GM12878 (cell line): ENCODE results near the gene ZXDC. TPM values are rescaled to one million over a fixed set of nuclear protein-coding genes. Genes with fewer than 3 reads are reported as not detected.

ENCODE experiments used
- ATAC-seq: fragments of 200-7000 bp; cut with Tn5 transposase; 3 replicates; pipeline ENCODE4 v1.9.1; 2020; ENCODE audit warnings: mild to moderate bottlenecking, moderate library complexity
- BruUV-seq: library from RNA; stranded (reverse); fragments of 400-500 nt; replicated peaks from 2 replicates; lab custom pipeline; 2021; lab: Mats Ljungman, UMichigan
- CTCF ChIA-PET: fragments of 300-600 bp; sonication (Branson Sonifier 250); formaldehyde crosslinking; extraction: SDS; loops from one replicate; lab custom pipeline; 2021; ENCODE audit warnings: inconsistent platforms; lab: Yijun Ruan, JAX
- POLR2A ChIA-PET: fragments of 350-600 bp; formaldehyde crosslinking; extraction: SDS; loops from one replicate; lab custom pipeline; 2021; ENCODE audit warnings: inconsistent platforms; lab: Charles Lee
- RAD21 ChIA-PET: fragments of 300-600 bp; sonication (Branson Sonifier 250); formaldehyde crosslinking; loops from one replicate; lab custom pipeline; 2023; ENCODE audit warnings: antibody characterized with exemption; ENCODE audit not compliant: unreplicated experiment; lab: Charles Lee
- SMC1A ChIA-PET: fragments of 300-600 bp; sonication (Branson Sonifier 250); formaldehyde crosslinking; loops from one replicate; lab custom pipeline; 2023; ENCODE audit not compliant: unreplicated experiment, uncharacterized antibody; lab: Charles Lee
- DNase-seq: peaks from one replicate; pipeline ENCODE4 v3.0.0-alpha.2; 2011; ENCODE audit warnings: low read depth, low spot score
- FAIRE-seq: peaks from 3 replicates; lab custom pipeline; 2011; peaks lifted over from hg19 to GRCh38; lab: Jason Lieb, UNC
- H2AFZ ChIP-seq: 2 replicates; pipeline ENCODE4 v1.6.0; 2011; ENCODE audit warnings: low read depth, low read length, control low read depth; ENCODE audit not compliant: control insufficient read depth
- H3K27ac ChIP-seq: 2 replicates; pipeline ENCODE4 v1.5.1; 2011; ENCODE audit warnings: control low read depth; ENCODE audit not compliant: control insufficient read depth, insufficient read depth
- H3K27me3 ChIP-seq, 2 experiments: replicated peaks in 1 of 2; 2 replicates each; pipeline versions ENCODE4 v1.6.0 to v1.6.1; 2011; ENCODE audit warnings: low read length in 1 of 2; ENCODE audit not compliant: control insufficient read depth in 2 of 2, insufficient read depth in 2 of 2
- H3K36me3 ChIP-seq, 2 experiments: 2 replicates each; pipeline ENCODE4 v1.5.1; 2011; ENCODE audit warnings: low read length in 1 of 2; ENCODE audit not compliant: control insufficient read depth in 2 of 2, insufficient read depth in 2 of 2
- H3K4me1 ChIP-seq: 2 replicates; pipeline ENCODE4 v1.6.1; 2011; ENCODE audit warnings: mild to moderate bottlenecking, low read length, moderate library complexity, mixed read lengths; ENCODE audit not compliant: control insufficient read depth, insufficient read depth
- H3K4me2 ChIP-seq: 2 replicates; pipeline ENCODE4 v1.6.0; 2011; ENCODE audit warnings: control low read depth; ENCODE audit not compliant: control insufficient read depth, insufficient read depth
- H3K4me3 ChIP-seq: fragments of 200-600 bp; sonication (generic); 2 replicates; pipeline ENCODE4 v1.5.1; 2016
- H3K79me2 ChIP-seq: 2 replicates; pipeline ENCODE4 v1.6.0; 2011; ENCODE audit warnings: low read length; ENCODE audit not compliant: control insufficient read depth, insufficient read depth
- H3K9ac ChIP-seq: 2 replicates; pipeline ENCODE4 v1.8.0; 2011; ENCODE audit warnings: low read length, control low read depth, mixed read lengths; ENCODE audit not compliant: control insufficient read depth, insufficient read depth
- H3K9me3 ChIP-seq: replicated peaks from 3 replicates; pipeline ENCODE4 v1.5.1; 2011; ENCODE audit warnings: mild to moderate bottlenecking, low read length; ENCODE audit not compliant: control insufficient read depth, insufficient read depth
- H4K20me1 ChIP-seq: 2 replicates; pipeline ENCODE4 v1.6.0; 2011; ENCODE audit not compliant: control insufficient read depth, insufficient read depth
- CHD1 ChIP-seq: IDR thresholded peaks from 2 replicates; pipeline ENCODE4 v1.6.1; 2012; ENCODE audit warnings: low read depth, low read length, improper control_type of control experiment
- POU2F2 ChIP-seq: IDR thresholded peaks from 3 replicates; pipeline ENCODE4 v1.6.1; 2011; ENCODE audit warnings: low read depth, mild to moderate bottlenecking, low read length, borderline replicate concordance
- TAF1 ChIP-seq: IDR thresholded peaks from 2 replicates; pipeline ENCODE4 v1.6.1; 2011; ENCODE audit warnings: mild to moderate bottlenecking, low read depth, low read length, borderline replicate concordance
- WGBS: methylation state at CpG from one replicate; pipeline ENCODE4 v1.1.6; 2016; ENCODE audit warnings: low lambda C conversion rate; ENCODE audit not compliant: insufficient replicate concordance, insufficient coverage; ENCODE audit errors: missing lambda C conversion rate; 5-methylcytosine and 5-hydroxymethylcytosine counted together
- in situ Hi-C: fragments of 300-500 bp; cut with MboI; formaldehyde crosslinking; loops from 9 replicates; pipeline ENCODE4 v1.14.3; 2018; ENCODE audit warnings: mixed read lengths
- intact Hi-C: fragments of 100-400 bp; cut with micrococcal nuclease; formaldehyde crosslinking; loops from one replicate; pipeline ENCODE4 v1.14.2; 2022; ENCODE audit not compliant: unreplicated experiment
- polyA plus RNA-seq, 11 experiments: library from polyadenylated mRNA; depleted of rRNA in 4 of 11; unstranded in 6 of 11; stranded (reverse) in 5 of 11; fragments of >200 nt; fragmentation: Nextera tagmentation in 4 of 11; fragmentation: Illumina TruSeq in 1 of 11; extraction: Ambion mirVana in 4 of 11; extraction: Trizol in 1 of 11; gene quantifications; 1 replicate in 1 of 11; 2 replicates in 10 of 11; pipeline versions ENCODE4 v1.2.1 to v1.2.3, GENCODE V29; 2011 to 2016; ENCODE audit warnings: inconsistent platforms in 2 of 11, missing spikeins in 2 of 11, low read depth in 1 of 11
- total RNA-seq, 4 experiments: library from RNA; depleted of rRNA in 3 of 4; stranded (reverse); fragments of >200 nt in 3 of 4; fragmentation: Illumina TruSeq in 1 of 4; extraction: Trizol in 1 of 4; gene quantifications; 2 replicates each; pipeline versions ENCODE4 v1.2.1 to v1.2.3, GENCODE V29; 2013 to 2021
- TF ChIP-seq, protein P1 (sequence below): fragments of 450-650 bp; IDR thresholded peaks from 2 replicates; pipeline ENCODE4 v1.6.1; 2016; ENCODE audit warnings: mild to moderate bottlenecking
- TF ChIP-seq, protein P2 (sequence below): fragments of 150-350 bp; IDR thresholded peaks from 2 replicates; pipeline ENCODE4 v1.6.1; 2016; ENCODE audit warnings: low read depth, low read length

Gene ZXDC
- total and polyA plus RNA-seq, 10 of the 15 experiments (the other 5 are each of a cell fraction or from before 2014, with no cell fraction given), result 0.72 to 15.3 (median 8.5) TPM

DNA sequence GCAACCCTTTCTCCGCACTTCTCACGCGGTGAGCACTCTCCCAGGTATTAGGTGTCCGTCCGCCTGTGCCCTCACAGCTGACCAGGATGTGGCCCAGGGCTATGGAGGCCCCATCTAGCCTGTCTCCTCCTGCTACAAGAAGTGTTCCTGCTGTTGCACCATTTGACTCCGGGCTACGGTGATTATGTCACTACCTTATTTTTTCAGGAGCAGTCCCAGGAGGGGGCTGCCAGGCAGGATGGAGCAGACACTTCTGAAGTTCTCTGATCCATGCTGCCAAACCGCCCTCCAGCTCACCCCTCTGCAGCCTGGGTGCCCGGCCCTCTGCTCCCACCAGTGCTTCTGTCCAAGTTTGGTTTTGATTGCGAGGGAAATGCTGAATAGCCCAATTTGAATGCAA is 36.9 kb downstream of the ZXDC start:
- intact Hi-C loops, result no loop called here
- Histone ChIP-seq H2AFZ (no peak overlapping the region), H3K9me3 (no peaks in the 10 kb centered on the region), H3K36me3 (peaks cover 0 to 3% of the 10 kb centered on the region in 2 experiments; a peak in 3 of 4 replicates), H3K4me3 (no peak overlapping the region), H4K20me1 (no peaks in the 10 kb centered on the region), H3K4me2 (no peak overlapping the region), H3K9ac (no peak overlapping the region), H3K79me2 (no peaks in the 10 kb centered on the region), H3K4me1 (no peaks in the 10 kb centered on the region), H3K27me3 (no peaks in the 10 kb centered on the region), H3K27ac (no peak overlapping the region)
- TF ChIP-seq, protein P1, sequence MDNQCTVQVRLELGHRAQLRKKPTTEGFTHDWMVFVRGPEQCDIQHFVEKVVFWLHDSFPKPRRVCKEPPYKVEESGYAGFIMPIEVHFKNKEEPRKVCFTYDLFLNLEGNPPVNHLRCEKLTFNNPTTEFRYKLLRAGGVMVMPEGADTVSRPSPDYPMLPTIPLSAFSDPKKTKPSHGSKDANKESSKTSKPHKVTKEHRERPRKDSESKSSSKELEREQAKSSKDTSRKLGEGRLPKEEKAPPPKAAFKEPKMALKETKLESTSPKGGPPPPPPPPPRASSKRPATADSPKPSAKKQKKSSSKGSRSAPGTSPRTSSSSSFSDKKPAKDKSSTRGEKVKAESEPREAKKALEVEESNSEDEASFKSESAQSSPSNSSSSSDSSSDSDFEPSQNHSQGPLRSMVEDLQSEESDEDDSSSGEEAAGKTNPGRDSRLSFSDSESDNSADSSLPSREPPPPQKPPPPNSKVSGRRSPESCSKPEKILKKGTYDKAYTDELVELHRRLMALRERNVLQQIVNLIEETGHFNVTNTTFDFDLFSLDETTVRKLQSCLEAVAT, result no peak
- no peak for TF ChIP-seq CHD1
- DNase-seq (no peak), FAIRE-seq (no peak), ATAC-seq (no peak)
- no TSS peak for BruUV-seq
- RAD21 ChIA-PET, result no interaction called here
- CTCF ChIA-PET, result no interaction called here
- POLR2A ChIA-PET, result no interaction called here
- 97% methylated on average over 10 of the region's 10 CpGs for WGBS
- SMC1A ChIA-PET, result no interaction called here
- in situ Hi-C loops, result no loop called here

DNA sequence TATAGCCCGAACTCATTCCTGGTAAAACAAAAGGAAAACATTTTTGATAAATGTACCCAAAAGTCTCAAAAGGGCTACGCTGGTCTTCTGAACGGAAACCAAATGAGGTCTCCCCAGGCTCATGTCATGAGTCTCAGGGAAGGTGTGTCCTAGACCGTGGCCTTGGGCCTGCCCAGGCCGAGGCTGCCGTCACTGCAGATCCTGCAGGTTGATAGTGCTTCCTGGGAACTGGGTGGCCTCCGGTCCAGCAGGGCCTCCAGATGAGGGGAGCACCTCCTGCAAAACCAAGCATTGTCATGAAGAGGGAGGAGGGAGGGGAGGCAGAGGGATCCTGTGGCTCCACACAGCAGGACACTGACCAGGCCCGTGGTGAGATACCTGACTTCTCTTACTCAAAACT is 37.5 kb downstream of the ZXDC start:
- Histone ChIP-seq H3K9ac (no peak overlapping the region), H3K9me3 (no peaks in the 10 kb centered on the region), H4K20me1 (no peaks in the 10 kb centered on the region), H2AFZ (no peak overlapping the region)
- ChIA-PET SMC1A (no interaction called here), POLR2A (no interaction called here)
- in situ Hi-C loops, result no loop called here
- 95% methylated on average over 8 of the region's 8 CpGs for WGBS
- intact Hi-C loops, result no loop called here
- TF ChIP-seq, protein P2, sequence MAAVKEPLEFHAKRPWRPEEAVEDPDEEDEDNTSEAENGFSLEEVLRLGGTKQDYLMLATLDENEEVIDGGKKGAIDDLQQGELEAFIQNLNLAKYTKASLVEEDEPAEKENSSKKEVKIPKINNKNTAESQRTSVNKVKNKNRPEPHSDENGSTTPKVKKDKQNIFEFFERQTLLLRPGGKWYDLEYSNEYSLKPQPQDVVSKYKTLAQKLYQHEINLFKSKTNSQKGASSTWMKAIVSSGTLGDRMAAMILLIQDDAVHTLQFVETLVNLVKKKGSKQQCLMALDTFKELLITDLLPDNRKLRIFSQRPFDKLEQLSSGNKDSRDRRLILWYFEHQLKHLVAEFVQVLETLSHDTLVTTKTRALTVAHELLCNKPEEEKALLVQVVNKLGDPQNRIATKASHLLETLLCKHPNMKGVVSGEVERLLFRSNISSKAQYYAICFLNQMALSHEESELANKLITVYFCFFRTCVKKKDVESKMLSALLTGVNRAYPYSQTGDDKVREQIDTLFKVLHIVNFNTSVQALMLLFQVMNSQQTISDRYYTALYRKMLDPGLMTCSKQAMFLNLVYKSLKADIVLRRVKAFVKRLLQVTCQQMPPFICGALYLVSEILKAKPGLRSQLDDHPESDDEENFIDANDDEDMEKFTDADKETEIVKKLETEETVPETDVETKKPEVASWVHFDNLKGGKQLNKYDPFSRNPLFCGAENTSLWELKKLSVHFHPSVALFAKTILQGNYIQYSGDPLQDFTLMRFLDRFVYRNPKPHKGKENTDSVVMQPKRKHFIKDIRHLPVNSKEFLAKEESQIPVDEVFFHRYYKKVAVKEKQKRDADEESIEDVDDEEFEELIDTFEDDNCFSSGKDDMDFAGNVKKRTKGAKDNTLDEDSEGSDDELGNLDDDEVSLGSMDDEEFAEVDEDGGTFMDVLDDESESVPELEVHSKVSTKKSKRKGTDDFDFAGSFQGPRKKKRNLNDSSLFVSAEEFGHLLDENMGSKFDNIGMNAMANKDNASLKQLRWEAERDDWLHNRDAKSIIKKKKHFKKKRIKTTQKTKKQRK, result no peak
- TF ChIP-seq POU2F2 (no peak), TAF1 (no peak)
- TF ChIP-seq, all 136 proteins: peak for 0
- DNase-seq, result no peak
- FAIRE-seq, result no peak
- no peak for ATAC-seq
- RAD21 ChIA-PET, result no interaction called here
- no peak overlapping the region for H3K27ac ChIP-seq
- no peaks in the 10 kb centered on the region for H3K79me2 ChIP-seq
- no peaks in the 10 kb centered on the region for H3K4me1 ChIP-seq
- H3K36me3 ChIP-seq, result peaks cover 0 to 3% of the 10 kb centered on the region in 2 experiments; a peak in 3 of 4 replicates
- no TSS peak for BruUV-seq
- H3K27me3 ChIP-seq, result no peaks in the 10 kb centered on the region
- H3K4me2 ChIP-seq, result no peak overlapping the region
- CTCF ChIA-PET, result no interaction called here
- no peak overlapping the region for H3K4me3 ChIP-seq
